GM10266 (cell line): ENCODE data around the gene MLPH.
"Not testable (repeated sequence)": the region's sequence is repeated elsewhere in the genome, so short reads cannot be mapped to it uniquely, and the experiment has no call there.

ENCODE experiments used
- DNase-seq: peaks from one replicate; pipeline ENCODE4 v3.0.0; 2012; ENCODE audit errors: extremely low spot score
- CTCF ChIP-seq: IDR thresholded peaks from 2 replicates; pipeline ENCODE4 v1.5.1; 2012; ENCODE audit warnings: mild to moderate bottlenecking, low read depth; ENCODE audit not compliant: control insufficient read depth, insufficient read depth; ENCODE audit errors: missing control alignments

Gene MLPH

GRCh38 chr2:237458519-237458918 is 28.5 kb upstream of the MLPH start:
- TF ChIP-seq CTCF = no peak
- DNase-seq = no peak

- no peak for DNase-seq
- TF ChIP-seq CTCF = no peak
These were observed 27.8 kb upstream of the MLPH start for GRCh38 chr2:237459226-237459625.

- no peak for DNase-seq
- TF ChIP-seq CTCF = no peak
These were observed 27.3 kb upstream of the MLPH start for GRCh38 chr2:237459741-237460174.

GRCh38 chr2:237464757-237465391 is 22.2 kb upstream of the MLPH start:
- TF ChIP-seq CTCF = no peak
- DNase-seq = no peak

GRCh38 chr2:237465515-237466148 is 21.4 kb upstream of the MLPH start:
- DNase-seq = no peak

GRCh38 chr2:237466211-237466610 is 20.8 kb upstream of the MLPH start:
- no peak for TF ChIP-seq CTCF
- DNase-seq = no peak

More at GRCh38 chr2:237465515-237466148, 21.4 kb upstream of the MLPH start:
- no peak for TF ChIP-seq CTCF

GRCh38 chr2:237467447-237468179 is 19.4 kb upstream of the MLPH start:
- no peak for DNase-seq
- TF ChIP-seq CTCF = no peak

GRCh38 chr2:237469410-237469809 is 17.6 kb upstream of the MLPH start:
- DNase-seq = not testable (repeated sequence)
